GM04503 (cell line): ENCODE data around the gene FXN.
"Not testable (repeated sequence)": the region's sequence is repeated elsewhere in the genome, so short reads cannot be mapped to it uniquely, and the experiment has no call there.

Experiments
- DNase-seq: peaks from one replicate; pipeline ENCODE4 v3.0.0-alpha.2; 2012; ENCODE audit warnings: low read depth

FXN gene

GRCh38 chr9:69035438-69036308 is at the start of gene FXN:
Gene FXN, plus strand, starts transcription at chr9:69035752. Its CDS starts 31 bp downstream, at chr9:69035783.
- no peak for DNase-seq

GRCh38 chr9:68986949-68987348 is 48.6 kb upstream of the FXN start:
- not testable (repeated sequence) for DNase-seq

- no peak for DNase-seq
Observed at GRCh38 chr9:68991457-68991856, 44.1 kb upstream of the FXN start.

- DNase-seq, result no peak
Observed at GRCh38 chr9:68995776-68996175, 39.8 kb upstream of the FXN start.

GRCh38 chr9:68996462-68996861 is 39.1 kb upstream of the FXN start:
- no peak for DNase-seq

- no peak for DNase-seq
Observed at GRCh38 chr9:68997666-68998065, 37.9 kb upstream of the FXN start.

- no peak for DNase-seq
Observed at GRCh38 chr9:68998385-68998784, 37.2 kb upstream of the FXN start.

GRCh38 chr9:68998812-68999211 is 36.7 kb upstream of the FXN start:
- no peak for DNase-seq

- DNase-seq, result peak; percentile 22
Observed at GRCh38 chr9:68999393-69000105, 36.0 kb upstream of the FXN start.

GRCh38 chr9:69001921-69002320 is 33.6 kb upstream of the FXN start:
- no peak for DNase-seq

- no peak for DNase-seq
Observed at GRCh38 chr9:69003051-69003450, 32.5 kb upstream of the FXN start.

GRCh38 chr9:69004836-69005235 is 30.7 kb upstream of the FXN start:
- no peak for DNase-seq

GRCh38 chr9:69009708-69010107 is 25.8 kb upstream of the FXN start:
- no peak for DNase-seq

- no peak for DNase-seq
Observed at GRCh38 chr9:69012696-69013381, 22.7 kb upstream of the FXN start.

GRCh38 chr9:69013382-69013727 is 22.2 kb upstream of the FXN start:
- no peak for DNase-seq

- no peak for DNase-seq
Observed at GRCh38 chr9:69014013-69014412, 21.5 kb upstream of the FXN start, which contains the start of gene PRKACG. Gene PRKACG, minus strand, starts transcription at chr9:69014113. Its CDS starts 21 bp downstream, at chr9:69014092.

GRCh38 chr9:69016191-69017096 is 19.1 kb upstream of the FXN start:
- no peak for DNase-seq

- DNase-seq, result no peak
Observed at GRCh38 chr9:69018737-69019136, 16.8 kb upstream of the FXN start.

GRCh38 chr9:69019808-69020207 is 15.7 kb upstream of the FXN start:
- DNase-seq, result no peak

GRCh38 chr9:69020301-69021145 is 15.0 kb upstream of the FXN start:
- DNase-seq, result no peak

GRCh38 chr9:69023650-69024049 is 11.9 kb upstream of the FXN start:
- no peak for DNase-seq
